Liver (tissue), 9 donors: ENCODE data around the gene HAGH. TPM values are rescaled to one million over a fixed set of nuclear protein-coding genes. Genes with fewer than 3 reads are reported as not detected.

Source experiments
- DNase-seq: peaks from one replicate; pipeline ENCODE4 v3.0.0-alpha.2; 2017; ENCODE audit warnings: low spot score
- H3K27ac ChIP-seq, 2 donors: one replicate each; pipeline ENCODE4 v1.7.0; 2013; ENCODE audit warnings: inconsistent platforms in 2 of 2, low read length in 2 of 2, control low read depth in 1 of 2, low read depth in 1 of 2, mild to moderate bottlenecking in 1 of 2
- H3K27me3 ChIP-seq, 4 donors: one replicate each; pipeline versions ENCODE4 v1.6.1 to v1.7.0; 2013; ENCODE audit warnings: low read length in 3 of 4, inconsistent platforms in 1 of 4, mild to moderate bottlenecking in 1 of 4, moderate library complexity in 1 of 4; ENCODE audit not compliant: control insufficient read depth in 4 of 4, insufficient read depth in 4 of 4
- H3K36me3 ChIP-seq, 4 donors: one replicate each; pipeline versions ENCODE4 v1.6.1 to v1.7.0; 2013; ENCODE audit warnings: low read length in 3 of 4, mild to moderate bottlenecking in 3 of 4, low read depth in 1 of 4, moderate library complexity in 1 of 4; ENCODE audit not compliant: control insufficient read depth in 4 of 4, insufficient read depth in 3 of 4
- H3K4me1 ChIP-seq, 4 donors: one replicate each; pipeline versions ENCODE4 v1.6.1 to v1.7.0; 2013; ENCODE audit warnings: low read length in 3 of 4, mild to moderate bottlenecking in 3 of 4, moderate library complexity in 1 of 4; ENCODE audit not compliant: control insufficient read depth in 4 of 4, insufficient read depth in 4 of 4
- H3K4me3 ChIP-seq, 3 donors: one replicate each; pipeline versions ENCODE4 v1.6.1 to v1.7.0; 2013; ENCODE audit warnings: low read length in 3 of 3, control low read depth in 1 of 3, low read depth in 1 of 3, mild to moderate bottlenecking in 1 of 3
- H3K9ac ChIP-seq, 2 donors: one replicate each; pipeline ENCODE4 v1.7.0; 2013; ENCODE audit warnings: low read length in 2 of 2, mild to moderate bottlenecking in 2 of 2, moderate library complexity in 2 of 2, control low read depth in 1 of 2, low read depth in 1 of 2
- H3K9me3 ChIP-seq, 4 donors: one replicate each; pipeline versions ENCODE4 v1.6.1 to v1.7.0; 2013; ENCODE audit warnings: low read length in 3 of 4; ENCODE audit not compliant: control insufficient read depth in 4 of 4
- EGR1 ChIP-seq, 2 donors: IDR thresholded peaks; 2 replicates each; pipeline ENCODE4 v1.6.1; 2016 to 2018; ENCODE audit warnings: antibody characterized with exemption in 2 of 2, low read depth in 2 of 2
- FOXA2 ChIP-seq: IDR thresholded peaks from 2 replicates; pipeline ENCODE4 v1.6.1; 2016; ENCODE audit warnings: antibody characterized with exemption
- GABPA ChIP-seq, 2 donors: IDR thresholded peaks in 1 of 2; conservative IDR thresholded peaks in 1 of 2; 2 replicates each; pipeline ENCODE4 v1.6.1; 2016; ENCODE audit warnings: antibody characterized with exemption in 2 of 2, mild to moderate bottlenecking in 1 of 2, moderate library complexity in 1 of 2
- HNF4A ChIP-seq, 2 donors: conservative IDR thresholded peaks; 2 replicates each; pipeline ENCODE4 v1.6.1; 2016; ENCODE audit warnings: antibody characterized with exemption in 2 of 2, mild to moderate bottlenecking in 2 of 2
- HNF4G ChIP-seq: IDR thresholded peaks from 2 replicates; pipeline ENCODE4 v1.6.1; 2016; ENCODE audit warnings: antibody characterized with exemption
- JUND ChIP-seq, 2 donors: IDR thresholded peaks; 2 replicates each; pipeline ENCODE4 v1.6.1; 2016; ENCODE audit warnings: antibody characterized with exemption in 2 of 2
- RAD21 ChIP-seq, 2 donors: IDR thresholded peaks; 2 replicates each; pipeline ENCODE4 v1.6.1; 2016; ENCODE audit warnings: antibody characterized with exemption in 2 of 2, mild to moderate bottlenecking in 2 of 2
- RXRA ChIP-seq, 2 donors: IDR thresholded peaks; 2 replicates each; pipeline ENCODE4 v1.6.1; 2017 to 2018; ENCODE audit warnings: antibody characterized with exemption in 2 of 2, mild to moderate bottlenecking in 1 of 2
- SP1 ChIP-seq: IDR thresholded peaks from 2 replicates; pipeline ENCODE4 v1.6.1; 2018; ENCODE audit warnings: antibody characterized with exemption, mild to moderate bottlenecking
- TAF1 ChIP-seq: conservative IDR thresholded peaks from 2 replicates; pipeline ENCODE4 v1.6.1; 2016; ENCODE audit warnings: antibody characterized with exemption, mild to moderate bottlenecking
- YY1 ChIP-seq: IDR thresholded peaks from 2 replicates; pipeline ENCODE4 v1.6.1; 2016; ENCODE audit warnings: antibody characterized with exemption, mild to moderate bottlenecking
- WGBS: extraction: QIAGEN DNeasy Blood & Tissue Kit; methylation state at CpG from one replicate; pipeline ENCODE4 v1.1.7; 2013; 5-methylcytosine and 5-hydroxymethylcytosine counted together
- polyA plus RNA-seq, 2 donors: library from polyadenylated mRNA; stranded (reverse) in 1 of 2; unstranded in 1 of 2; fragments of 200-250 nt in 1 of 2; fragments of >200 nt in 1 of 2; fragmentation: Nextera tagmentation in 1 of 2; extraction: Ambion mirVana in 1 of 2; gene quantifications; one replicate each; pipeline versions ENCODE4 v1.2.1 to v1.2.3, GENCODE V29; 2013 to 2015
- total RNA-seq, 2 donors: library from RNA; depleted of rRNA; stranded (reverse); fragments of >200 nt; gene quantifications; one replicate each; pipeline ENCODE4 v1.2.3, GENCODE V29; 2014
- TF ChIP-seq, protein P1 (sequence below): IDR thresholded peaks from 2 replicates; pipeline ENCODE4 v1.6.1; 2016; ENCODE audit warnings: antibody characterized with exemption
- TF ChIP-seq, protein P2 (sequence below): IDR thresholded peaks from 2 replicates; pipeline ENCODE4 v1.6.1; 2016; ENCODE audit warnings: antibody characterized with exemption
- TF ChIP-seq, protein P3 (sequence below): IDR thresholded peaks from 2 replicates; pipeline ENCODE4 v1.6.1; 2016; ENCODE audit warnings: antibody characterized with exemption, mild to moderate bottlenecking
- TF ChIP-seq, protein P4 (sequence below): IDR thresholded peaks from 2 replicates; pipeline ENCODE4 v1.6.1; 2016; ENCODE audit warnings: antibody characterized with exemption
- TF ChIP-seq, protein P5 (sequence below): fragments of 150-350 bp; IDR thresholded peaks from 2 replicates; pipeline ENCODE4 v1.5.1; 2017; ENCODE audit warnings: improper control_type of control experiment, low read depth, low read length; ENCODE audit not compliant: missing input control
- donor health status: healthy.
- donor health status: healthy.
- donor health status: healthy.
- donor health status: healthy.
- donor health status: healthy.

Gene HAGH
- total and polyA plus RNA-seq, 4 donors, result 169 to 252 (median 204) TPM

DNA sequence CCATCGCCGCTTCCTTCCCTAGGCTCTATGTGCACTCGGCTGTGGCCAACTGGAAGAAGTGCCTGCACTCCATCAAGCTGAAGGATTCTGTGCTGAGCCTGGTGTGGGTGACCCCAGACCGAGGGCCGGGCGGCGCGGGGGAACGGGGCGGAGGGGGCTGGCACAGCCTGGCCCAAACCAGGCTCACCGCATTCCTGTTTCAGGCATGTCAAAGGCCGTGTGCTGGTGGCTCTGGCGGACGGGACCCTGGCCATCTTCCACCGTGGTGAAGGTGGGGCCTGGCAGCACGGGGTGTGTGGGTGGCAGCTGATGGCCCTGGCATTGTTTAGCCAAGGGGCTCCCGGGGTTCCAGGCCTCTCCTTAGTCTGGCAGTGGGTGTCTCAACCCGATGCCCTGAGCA, 59.9 kb downstream of the HAGH start:
- Histone ChIP-seq H3K27me3 (no peaks in the 10 kb centered on the region), H3K27ac (no peak overlapping the region), H3K9me3 (no peaks in the 10 kb centered on the region), H3K9ac (no peak overlapping the region), H3K4me1 (peaks cover 0 to 15% (median 6%) of the 10 kb centered on the region in 4 donors), H3K36me3 (peaks cover 7 to 52% (median 14%) of the 10 kb centered on the region in 4 donors), H3K4me3 (no peak overlapping the region)
- 94% methylated on average over 18 of the region's 18 CpGs for WGBS
- TF ChIP-seq RAD21 (IDR thresholded peaks at IDR 0.05), result no peak
- no peak for TF ChIP-seq FOXA2
- no peak for TF ChIP-seq TAF1
- no peak for TF ChIP-seq HNF4G
- TF ChIP-seq, protein P1, sequence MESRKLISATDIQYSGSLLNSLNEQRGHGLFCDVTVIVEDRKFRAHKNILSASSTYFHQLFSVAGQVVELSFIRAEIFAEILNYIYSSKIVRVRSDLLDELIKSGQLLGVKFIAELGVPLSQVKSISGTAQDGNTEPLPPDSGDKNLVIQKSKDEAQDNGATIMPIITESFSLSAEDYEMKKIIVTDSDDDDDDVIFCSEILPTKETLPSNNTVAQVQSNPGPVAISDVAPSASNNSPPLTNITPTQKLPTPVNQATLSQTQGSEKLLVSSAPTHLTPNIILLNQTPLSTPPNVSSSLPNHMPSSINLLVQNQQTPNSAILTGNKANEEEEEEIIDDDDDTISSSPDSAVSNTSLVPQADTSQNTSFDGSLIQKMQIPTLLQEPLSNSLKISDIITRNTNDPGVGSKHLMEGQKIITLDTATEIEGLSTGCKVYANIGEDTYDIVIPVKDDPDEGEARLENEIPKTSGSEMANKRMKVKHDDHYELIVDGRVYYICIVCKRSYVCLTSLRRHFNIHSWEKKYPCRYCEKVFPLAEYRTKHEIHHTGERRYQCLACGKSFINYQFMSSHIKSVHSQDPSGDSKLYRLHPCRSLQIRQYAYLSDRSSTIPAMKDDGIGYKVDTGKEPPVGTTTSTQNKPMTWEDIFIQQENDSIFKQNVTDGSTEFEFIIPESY, result no peak
- no peak for TF ChIP-seq GABPA (IDR thresholded peaks at IDR 0.05 in 1 of 2, conservative IDR thresholded peaks at IDR 0.05 in 1 of 2)
- TF ChIP-seq JUND (IDR thresholded peaks at IDR 0.05), result no peak
- DNase-seq, result no peak

DNA sequence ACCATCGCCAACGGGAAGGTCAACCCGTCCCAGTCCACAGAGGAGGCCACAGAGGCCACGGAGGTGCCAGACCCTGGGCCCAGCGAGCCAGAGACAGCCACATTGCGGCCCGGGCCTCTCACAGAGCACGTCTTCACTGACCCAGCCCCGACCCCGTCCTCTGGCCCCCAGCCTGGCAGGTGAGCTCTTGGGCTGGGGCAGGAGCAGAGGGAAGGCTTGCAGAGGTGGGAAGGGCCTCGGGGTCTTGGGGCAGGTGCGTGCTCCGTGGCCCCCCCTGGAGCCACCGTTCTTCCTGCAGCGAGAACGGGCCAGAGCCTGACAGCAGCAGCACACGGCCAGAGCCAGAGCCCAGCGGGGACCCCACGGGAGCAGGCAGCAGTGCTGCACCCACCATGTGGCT, 60.4 kb downstream of the HAGH start:
- no peak overlapping the region for H3K27ac ChIP-seq
- TF ChIP-seq, protein P2, sequence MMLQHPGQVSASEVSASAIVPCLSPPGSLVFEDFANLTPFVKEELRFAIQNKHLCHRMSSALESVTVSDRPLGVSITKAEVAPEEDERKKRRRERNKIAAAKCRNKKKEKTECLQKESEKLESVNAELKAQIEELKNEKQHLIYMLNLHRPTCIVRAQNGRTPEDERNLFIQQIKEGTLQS, result no peak
- no peak for TF ChIP-seq TAF1
- no peak for TF ChIP-seq RAD21 (IDR thresholded peaks at IDR 0.05)
- no peak for TF ChIP-seq YY1
- TF ChIP-seq, protein P1, result no peak
- TF ChIP-seq RXRA (IDR thresholded peaks at IDR 0.05), result no peak
- TF ChIP-seq HNF4A (conservative IDR thresholded peaks at IDR 0.05), result no peak
- no peak for TF ChIP-seq FOXA2
- TF ChIP-seq, protein P3, sequence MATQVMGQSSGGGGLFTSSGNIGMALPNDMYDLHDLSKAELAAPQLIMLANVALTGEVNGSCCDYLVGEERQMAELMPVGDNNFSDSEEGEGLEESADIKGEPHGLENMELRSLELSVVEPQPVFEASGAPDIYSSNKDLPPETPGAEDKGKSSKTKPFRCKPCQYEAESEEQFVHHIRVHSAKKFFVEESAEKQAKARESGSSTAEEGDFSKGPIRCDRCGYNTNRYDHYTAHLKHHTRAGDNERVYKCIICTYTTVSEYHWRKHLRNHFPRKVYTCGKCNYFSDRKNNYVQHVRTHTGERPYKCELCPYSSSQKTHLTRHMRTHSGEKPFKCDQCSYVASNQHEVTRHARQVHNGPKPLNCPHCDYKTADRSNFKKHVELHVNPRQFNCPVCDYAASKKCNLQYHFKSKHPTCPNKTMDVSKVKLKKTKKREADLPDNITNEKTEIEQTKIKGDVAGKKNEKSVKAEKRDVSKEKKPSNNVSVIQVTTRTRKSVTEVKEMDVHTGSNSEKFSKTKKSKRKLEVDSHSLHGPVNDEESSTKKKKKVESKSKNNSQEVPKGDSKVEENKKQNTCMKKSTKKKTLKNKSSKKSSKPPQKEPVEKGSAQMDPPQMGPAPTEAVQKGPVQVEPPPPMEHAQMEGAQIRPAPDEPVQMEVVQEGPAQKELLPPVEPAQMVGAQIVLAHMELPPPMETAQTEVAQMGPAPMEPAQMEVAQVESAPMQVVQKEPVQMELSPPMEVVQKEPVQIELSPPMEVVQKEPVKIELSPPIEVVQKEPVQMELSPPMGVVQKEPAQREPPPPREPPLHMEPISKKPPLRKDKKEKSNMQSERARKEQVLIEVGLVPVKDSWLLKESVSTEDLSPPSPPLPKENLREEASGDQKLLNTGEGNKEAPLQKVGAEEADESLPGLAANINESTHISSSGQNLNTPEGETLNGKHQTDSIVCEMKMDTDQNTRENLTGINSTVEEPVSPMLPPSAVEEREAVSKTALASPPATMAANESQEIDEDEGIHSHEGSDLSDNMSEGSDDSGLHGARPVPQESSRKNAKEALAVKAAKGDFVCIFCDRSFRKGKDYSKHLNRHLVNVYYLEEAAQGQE, result no peak
- no peak for TF ChIP-seq EGR1 (IDR thresholded peaks at IDR 0.05; ENCODE audit: low read depth in 2 of 2)
- TF ChIP-seq, protein P4, sequence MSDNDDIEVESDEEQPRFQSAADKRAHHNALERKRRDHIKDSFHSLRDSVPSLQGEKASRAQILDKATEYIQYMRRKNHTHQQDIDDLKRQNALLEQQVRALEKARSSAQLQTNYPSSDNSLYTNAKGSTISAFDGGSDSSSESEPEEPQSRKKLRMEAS, result no peak
- TF ChIP-seq SP1, result no peak
- TF ChIP-seq, protein P5, sequence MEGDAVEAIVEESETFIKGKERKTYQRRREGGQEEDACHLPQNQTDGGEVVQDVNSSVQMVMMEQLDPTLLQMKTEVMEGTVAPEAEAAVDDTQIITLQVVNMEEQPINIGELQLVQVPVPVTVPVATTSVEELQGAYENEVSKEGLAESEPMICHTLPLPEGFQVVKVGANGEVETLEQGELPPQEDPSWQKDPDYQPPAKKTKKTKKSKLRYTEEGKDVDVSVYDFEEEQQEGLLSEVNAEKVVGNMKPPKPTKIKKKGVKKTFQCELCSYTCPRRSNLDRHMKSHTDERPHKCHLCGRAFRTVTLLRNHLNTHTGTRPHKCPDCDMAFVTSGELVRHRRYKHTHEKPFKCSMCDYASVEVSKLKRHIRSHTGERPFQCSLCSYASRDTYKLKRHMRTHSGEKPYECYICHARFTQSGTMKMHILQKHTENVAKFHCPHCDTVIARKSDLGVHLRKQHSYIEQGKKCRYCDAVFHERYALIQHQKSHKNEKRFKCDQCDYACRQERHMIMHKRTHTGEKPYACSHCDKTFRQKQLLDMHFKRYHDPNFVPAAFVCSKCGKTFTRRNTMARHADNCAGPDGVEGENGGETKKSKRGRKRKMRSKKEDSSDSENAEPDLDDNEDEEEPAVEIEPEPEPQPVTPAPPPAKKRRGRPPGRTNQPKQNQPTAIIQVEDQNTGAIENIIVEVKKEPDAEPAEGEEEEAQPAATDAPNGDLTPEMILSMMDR, result no peak
- H3K9me3 ChIP-seq, result no peaks in the 10 kb centered on the region
- no peak overlapping the region for H3K9ac ChIP-seq
- H3K27me3 ChIP-seq, result no peaks in the 10 kb centered on the region
- DNase-seq, result no peak
- WGBS, result 96% methylated on average over 19 of the region's 19 CpGs
- peaks cover 0 to 14% (median 6%) of the 10 kb centered on the region in 4 donors for H3K4me1 ChIP-seq
- no peak overlapping the region for H3K4me3 ChIP-seq
- H3K36me3 ChIP-seq, result peaks cover 7 to 52% (median 14%) of the 10 kb centered on the region in 4 donors
